ENCODE results near the gene METTL14.

Gene METTL14

GRCh38 chr4:118676128-118676527, 9.1 kb upstream of the METTL14 start:
- H3K9me3 ChIP-seq (ENCODE audit: insufficient read depth, low read length): no peaks in the 10 kb centered on the region
- H3K4me1 ChIP-seq (ENCODE audit: low read length): no peaks in the 10 kb centered on the region
- no peak overlapping the region for H2AFZ ChIP-seq (ENCODE audit: low read depth, low read length)
- H4K20me1 ChIP-seq (ENCODE audit: insufficient read depth, low read length): no peaks in the 10 kb centered on the region
- H3K9ac ChIP-seq (ENCODE audit: low read length): no peak overlapping the region
- H3K79me2 ChIP-seq (ENCODE audit: low read length): no peaks in the 10 kb centered on the region
- TF ChIP-seq CTCF (IDR thresholded peaks at IDR 0.05; ENCODE audit: low read depth, low read length): no peak
- no peak for TF ChIP-seq EZH2phosphoT487 (IDR thresholded peaks at IDR 0.05; ENCODE audit: low read depth)
- no peak overlapping the region for H3K27ac ChIP-seq (ENCODE audit: low read length)
- H3K36me3 ChIP-seq (replicated peaks; ENCODE audit: low read depth, low read length): no peaks in the 10 kb centered on the region
- no peak overlapping the region for H3K4me2 ChIP-seq (ENCODE audit: low read length)
- no peak overlapping the region for H3K4me3 ChIP-seq (ENCODE audit: low read length)
- H3K27me3 ChIP-seq (ENCODE audit: low read depth, low read length): no peaks in the 10 kb centered on the region

GRCh38 chr4:118680808-118681207, 4.4 kb upstream of the METTL14 start:
- TF ChIP-seq CTCF (IDR thresholded peaks at IDR 0.05; ENCODE audit: low read depth, low read length) (no peak), EZH2phosphoT487 (IDR thresholded peaks at IDR 0.05; ENCODE audit: low read depth) (no peak)
- Histone ChIP-seq H3K36me3 (replicated peaks; ENCODE audit: low read depth, low read length) (no peaks in the 10 kb centered on the region), H3K27me3 (ENCODE audit: low read depth, low read length) (no peaks in the 10 kb centered on the region), H3K4me3 (ENCODE audit: low read length) (no peak overlapping the region), H4K20me1 (ENCODE audit: insufficient read depth, low read length) (0 out of 2 replicates have a peak, but pooled peaks cover 2% of the 10 kb centered on the region), H3K4me1 (ENCODE audit: low read length) (peaks cover 10% of the 10 kb centered on the region), H3K27ac (ENCODE audit: low read length) (no peak overlapping the region), H3K9ac (ENCODE audit: low read length) (no peak overlapping the region), H3K4me2 (ENCODE audit: low read length) (no peak overlapping the region), H3K9me3 (ENCODE audit: insufficient read depth, low read length) (no peaks in the 10 kb centered on the region), H3K79me2 (ENCODE audit: low read length) (peaks cover 6% of the 10 kb centered on the region), H2AFZ (ENCODE audit: low read depth, low read length) (no peak overlapping the region)

- Histone ChIP-seq H3K27ac (ENCODE audit: low read length) (no peak overlapping the region), H3K9me3 (ENCODE audit: insufficient read depth, low read length) (no peaks in the 10 kb centered on the region), H3K79me2 (ENCODE audit: low read length) (peaks cover 27% of the 10 kb centered on the region), H3K27me3 (ENCODE audit: low read depth, low read length) (no peaks in the 10 kb centered on the region), H2AFZ (ENCODE audit: low read depth, low read length) (peak overlapping the region; percentile 25), H3K4me2 (ENCODE audit: low read length) (peak overlapping the region; percentile 32), H3K9ac (ENCODE audit: low read length) (no peak overlapping the region), H3K36me3 (replicated peaks; ENCODE audit: low read depth, low read length) (no peaks in the 10 kb centered on the region), H3K4me3 (ENCODE audit: low read length) (no peak overlapping the region), H3K4me1 (ENCODE audit: low read length) (peaks cover 21% of the 10 kb centered on the region), H4K20me1 (ENCODE audit: insufficient read depth, low read length) (0 out of 2 replicates have a peak, but pooled peaks cover 9% of the 10 kb centered on the region)
- TF ChIP-seq EZH2phosphoT487 (IDR thresholded peaks at IDR 0.05; ENCODE audit: low read depth) (no peak), CTCF (IDR thresholded peaks at IDR 0.05; ENCODE audit: low read depth, low read length) (peak; percentile 53)
These were observed 2.3 kb upstream of the METTL14 start for GRCh38 chr4:118682928-118683327.

- Histone ChIP-seq H3K27ac (ENCODE audit: low read length) (no peak overlapping the region), H2AFZ (ENCODE audit: low read depth, low read length) (peak overlapping the region; percentile 25), H3K9me3 (ENCODE audit: insufficient read depth, low read length) (no peaks in the 10 kb centered on the region), H3K4me1 (ENCODE audit: low read length) (peaks cover 21% of the 10 kb centered on the region), H4K20me1 (ENCODE audit: insufficient read depth, low read length) (0 out of 2 replicates have a peak, but pooled peaks cover 9% of the 10 kb centered on the region), H3K36me3 (replicated peaks; ENCODE audit: low read depth, low read length) (no peaks in the 10 kb centered on the region), H3K9ac (ENCODE audit: low read length) (no peak overlapping the region), H3K4me2 (ENCODE audit: low read length) (peak overlapping the region; percentile 32), H3K27me3 (ENCODE audit: low read depth, low read length) (no peaks in the 10 kb centered on the region), H3K79me2 (ENCODE audit: low read length) (peaks cover 29% of the 10 kb centered on the region), H3K4me3 (ENCODE audit: low read length) (no peak overlapping the region)
- TF ChIP-seq CTCF (IDR thresholded peaks at IDR 0.05; ENCODE audit: low read depth, low read length) (no peak), EZH2phosphoT487 (IDR thresholded peaks at IDR 0.05; ENCODE audit: low read depth) (no peak)
These were observed 1.7 kb upstream of the METTL14 start for GRCh38 chr4:118683513-118683912.
